ENCODE measurements around the gene NMNAT3. TPM values are rescaled to one million over a fixed set of nuclear protein-coding genes. Genes with fewer than 3 reads are reported as not detected.

The NMNAT3 gene
- total and polyA plus RNA-seq, 4 donors, result 3.4 to 13.1 (median 8.9) TPM

GRCh38 chr3:139533781-139534454, 143.9 kb downstream of the NMNAT3 start:
- peak; percentile 53 for ATAC-seq (ENCODE audit: low FRiP score)
- H3K4me1 ChIP-seq (ENCODE audit: control insufficient read depth in 1 of 2, insufficient read depth in 2 of 2, low read length in 2 of 2), result peaks cover 0 to 4% of the 10 kb centered on the region in 2 donors
- 8 to 10% methylated on average over 15 of the region's 15 CpGs for WGBS, 2 donors
- no peak overlapping the region for H3K4me3 ChIP-seq (ENCODE audit: low read length in 2 of 2)
- intact Hi-C loops (cut with DNase I), result no loop called here
- no peaks in the 10 kb centered on the region for H3K27me3 ChIP-seq (ENCODE audit: control insufficient read depth in 1 of 2, insufficient read depth in 2 of 2, low read length in 1 of 2)
- peak overlapping the region; percentile 22 to 81 for H3K27ac ChIP-seq (ENCODE audit: low read depth in 1 of 2, low read length in 2 of 2)
- DNase-seq, result peak; percentile 60 to 80
- no peaks in the 10 kb centered on the region for H3K9me3 ChIP-seq (ENCODE audit: control insufficient read depth, low read length)
- no peaks in the 10 kb centered on the region for H3K36me3 ChIP-seq (ENCODE audit: control insufficient read depth in 1 of 2, insufficient read depth in 2 of 2, low read length in 1 of 2)

DNA sequence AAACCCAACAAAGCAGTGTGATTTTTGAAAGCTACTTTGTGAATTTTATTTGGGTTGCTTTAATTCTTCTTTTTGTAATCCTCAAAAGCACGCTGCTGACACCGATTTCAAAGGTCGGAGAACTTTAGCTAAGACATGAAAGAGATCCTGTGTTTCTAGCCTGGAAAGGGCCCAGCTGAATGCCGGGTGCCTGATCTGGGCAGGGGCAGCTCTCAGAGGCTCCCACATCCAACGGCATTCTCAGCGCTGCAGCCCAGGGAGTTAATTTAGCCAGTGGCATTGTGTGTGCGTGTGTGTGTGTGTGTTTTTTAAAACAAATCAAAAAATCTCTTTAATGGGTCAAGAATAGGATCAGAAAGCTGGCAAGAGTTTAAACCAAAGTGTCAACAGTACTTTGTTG, 144.8 kb downstream of the NMNAT3 start:
- Histone ChIP-seq H3K27ac (ENCODE audit: low read depth in 1 of 2, low read length in 2 of 2) (no peak overlapping the region), H3K4me1 (ENCODE audit: control insufficient read depth in 1 of 2, insufficient read depth in 2 of 2, low read length in 2 of 2) (peaks cover 0 to 4% of the 10 kb centered on the region in 2 donors), H3K36me3 (ENCODE audit: control insufficient read depth in 1 of 2, insufficient read depth in 2 of 2, low read length in 1 of 2) (no peaks in the 10 kb centered on the region), H3K4me3 (ENCODE audit: low read length in 2 of 2) (no peak overlapping the region), H3K27me3 (ENCODE audit: control insufficient read depth in 1 of 2, insufficient read depth in 2 of 2, low read length in 1 of 2) (no peaks in the 10 kb centered on the region), H3K9me3 (ENCODE audit: control insufficient read depth, low read length) (no peaks in the 10 kb centered on the region)
- ATAC-seq (ENCODE audit: low FRiP score) (no peak), DNase-seq (no peak)
- intact Hi-C loops (cut with DNase I), result no loop called here
- WGBS, 2 donors, result 12 to 23% methylated on average over 7 of the region's 7 CpGs

- no peak for DNase-seq
- Histone ChIP-seq H3K27me3 (ENCODE audit: control insufficient read depth in 1 of 2, insufficient read depth in 2 of 2, low read length in 1 of 2) (no peaks in the 10 kb centered on the region), H3K4me3 (ENCODE audit: low read length in 2 of 2) (no peak overlapping the region), H3K9me3 (ENCODE audit: control insufficient read depth, low read length) (no peaks in the 10 kb centered on the region), H3K36me3 (ENCODE audit: control insufficient read depth in 1 of 2, insufficient read depth in 2 of 2, low read length in 1 of 2) (no peaks in the 10 kb centered on the region), H3K4me1 (ENCODE audit: control insufficient read depth in 1 of 2, insufficient read depth in 2 of 2, low read length in 2 of 2) (peaks cover 0 to 4% of the 10 kb centered on the region in 2 donors), H3K27ac (ENCODE audit: low read depth in 1 of 2, low read length in 2 of 2) (no peak overlapping the region)
- no peak for ATAC-seq (ENCODE audit: low FRiP score)
- WGBS, 2 donors, result 78 to 91% methylated on average over 2 of the region's 2 CpGs
- intact Hi-C loops (cut with DNase I), result no loop called here
These were observed 147.1 kb downstream of the NMNAT3 start for GRCh38 chr3:139530717-139531116.

DNA sequence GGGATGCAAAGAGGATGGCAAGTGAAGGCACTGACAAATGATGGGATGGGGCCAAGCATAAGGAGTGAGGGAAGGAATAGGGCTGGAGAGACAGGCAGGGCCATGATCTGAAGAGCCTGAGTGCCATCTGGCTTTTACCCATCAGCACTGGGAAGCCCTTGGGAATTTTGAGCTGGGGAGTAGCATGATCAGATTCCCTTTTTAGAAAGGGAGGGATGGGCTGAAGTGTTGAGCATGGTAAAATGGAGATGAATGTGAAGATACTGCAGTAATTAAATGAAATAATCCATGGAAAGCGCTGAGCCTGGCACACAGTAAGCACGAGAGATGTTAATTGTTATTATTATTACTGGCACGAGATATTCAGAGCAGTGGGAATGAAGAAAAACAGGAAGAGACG, 148.1 kb downstream of the NMNAT3 start:
- WGBS, 2 donors, result 10 to 21% methylated on average over 4 of the region's 4 CpGs
- H3K9me3 ChIP-seq (ENCODE audit: control insufficient read depth, low read length), result no peaks in the 10 kb centered on the region
- no peaks in the 10 kb centered on the region for H3K27me3 ChIP-seq (ENCODE audit: control insufficient read depth in 1 of 2, insufficient read depth in 2 of 2, low read length in 1 of 2)
- no peak overlapping the region for H3K4me3 ChIP-seq (ENCODE audit: low read length in 2 of 2)
- H3K36me3 ChIP-seq (ENCODE audit: control insufficient read depth in 1 of 2, insufficient read depth in 2 of 2, low read length in 1 of 2), result no peaks in the 10 kb centered on the region
- DNase-seq, result no peak
- H3K27ac ChIP-seq (ENCODE audit: low read depth in 1 of 2, low read length in 2 of 2), result no peak overlapping the region
- ATAC-seq (ENCODE audit: low FRiP score), result no peak
- peaks cover 0 to 2% of the 10 kb centered on the region in 2 donors for H3K4me1 ChIP-seq (ENCODE audit: control insufficient read depth in 1 of 2, insufficient read depth in 2 of 2, low read length in 2 of 2)
- intact Hi-C loops (cut with DNase I), result no loop called here

DNA sequence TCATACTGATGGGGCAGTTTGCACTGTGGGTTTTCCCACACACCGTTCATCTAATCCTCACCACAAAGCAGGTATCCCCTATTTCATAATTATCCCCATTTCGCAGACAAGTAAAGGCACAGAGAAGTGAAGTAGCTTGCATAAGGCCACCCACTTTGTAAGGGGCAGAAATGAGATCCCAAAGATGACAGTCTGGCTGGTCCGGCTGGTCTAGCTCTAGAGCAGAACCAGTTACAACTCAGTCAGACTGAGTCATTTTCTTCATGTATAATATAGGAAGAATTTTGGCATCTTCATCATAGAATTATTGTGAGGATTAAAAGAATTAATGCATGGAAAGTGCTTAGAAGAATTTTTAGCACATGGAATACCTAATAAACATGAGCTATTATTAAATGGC, 148.8 kb downstream of the NMNAT3 start:
- 94 to 97% methylated on average over 3 of the region's 3 CpGs for WGBS, 2 donors
- intact Hi-C loops (cut with DNase I), result no loop called here
- Histone ChIP-seq H3K4me3 (ENCODE audit: low read length in 2 of 2) (no peak overlapping the region), H3K27ac (ENCODE audit: low read depth in 1 of 2, low read length in 2 of 2) (no peak overlapping the region), H3K36me3 (ENCODE audit: control insufficient read depth in 1 of 2, insufficient read depth in 2 of 2, low read length in 1 of 2) (no peaks in the 10 kb centered on the region), H3K27me3 (ENCODE audit: control insufficient read depth in 1 of 2, insufficient read depth in 2 of 2, low read length in 1 of 2) (no peaks in the 10 kb centered on the region), H3K4me1 (ENCODE audit: control insufficient read depth in 1 of 2, insufficient read depth in 2 of 2, low read length in 2 of 2) (no peaks in the 10 kb centered on the region), H3K9me3 (ENCODE audit: control insufficient read depth, low read length) (no peaks in the 10 kb centered on the region)
- no peak for ATAC-seq (ENCODE audit: low FRiP score)
- no peak for DNase-seq

DNA sequence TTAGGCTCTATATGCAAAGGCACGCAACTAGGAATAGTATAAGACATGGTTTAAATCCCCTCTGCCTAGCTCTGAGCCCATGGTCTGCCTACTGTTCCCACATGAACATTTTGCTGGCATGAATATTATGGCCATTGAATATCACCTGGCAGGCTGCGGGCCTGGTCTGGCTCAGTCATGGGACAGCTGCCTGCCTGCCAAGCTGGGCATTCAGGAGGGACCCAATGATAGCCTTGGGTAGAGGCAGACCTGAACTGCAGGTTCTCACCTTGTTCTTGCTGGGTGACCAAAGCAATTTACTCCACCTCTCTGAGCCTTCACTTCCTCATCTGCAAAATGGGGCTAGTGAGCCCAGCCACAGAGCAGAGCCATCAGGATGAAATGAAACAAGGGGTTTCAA, 149.5 kb downstream of the NMNAT3 start:
- intact Hi-C loops (cut with DNase I), result no loop called here
- no peaks in the 10 kb centered on the region for H3K27me3 ChIP-seq (ENCODE audit: control insufficient read depth in 1 of 2, insufficient read depth in 2 of 2, low read length in 1 of 2)
- H3K27ac ChIP-seq (ENCODE audit: low read depth in 1 of 2, low read length in 2 of 2), result no peak overlapping the region
- DNase-seq (no peak), ATAC-seq (ENCODE audit: low FRiP score) (no peak)
- no peak overlapping the region for H3K4me3 ChIP-seq (ENCODE audit: low read length in 2 of 2)
- H3K4me1 ChIP-seq (ENCODE audit: control insufficient read depth in 1 of 2, insufficient read depth in 2 of 2, low read length in 2 of 2), result no peaks in the 10 kb centered on the region
- H3K9me3 ChIP-seq (ENCODE audit: control insufficient read depth, low read length), result no peaks in the 10 kb centered on the region
- 84% methylated on average over 2 of the region's 2 CpGs for WGBS, 2 donors
- H3K36me3 ChIP-seq (ENCODE audit: control insufficient read depth in 1 of 2, insufficient read depth in 2 of 2, low read length in 1 of 2), result no peaks in the 10 kb centered on the region

DNA sequence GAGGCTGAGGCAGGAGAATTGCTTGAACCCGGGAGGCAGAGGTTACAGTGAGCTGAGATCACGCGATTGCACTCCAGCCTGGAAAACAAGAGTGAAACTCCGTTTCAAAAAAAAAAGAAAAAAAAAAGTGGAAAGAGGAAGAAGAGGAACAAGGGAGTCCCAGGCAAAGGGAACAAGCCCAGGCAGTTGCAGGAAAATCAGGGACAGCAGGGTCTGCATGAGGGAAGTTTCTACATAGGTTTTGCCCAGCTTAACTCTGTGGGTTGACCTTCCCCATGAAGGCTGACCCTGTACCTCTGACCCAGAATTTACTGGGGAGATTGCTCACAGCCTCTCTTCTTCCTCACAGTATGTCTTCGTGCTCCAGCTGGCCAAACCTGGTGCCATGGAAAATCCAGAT, 150.5 kb downstream of the NMNAT3 start:
- Histone ChIP-seq H3K4me3 (ENCODE audit: low read length in 2 of 2) (no peak overlapping the region), H3K36me3 (ENCODE audit: control insufficient read depth in 1 of 2, insufficient read depth in 2 of 2, low read length in 1 of 2) (no peaks in the 10 kb centered on the region), H3K9me3 (ENCODE audit: control insufficient read depth, low read length) (no peaks in the 10 kb centered on the region), H3K4me1 (ENCODE audit: control insufficient read depth in 1 of 2, insufficient read depth in 2 of 2, low read length in 2 of 2) (no peaks in the 10 kb centered on the region), H3K27me3 (ENCODE audit: control insufficient read depth in 1 of 2, insufficient read depth in 2 of 2, low read length in 1 of 2) (no peaks in the 10 kb centered on the region), H3K27ac (ENCODE audit: low read depth in 1 of 2, low read length in 2 of 2) (no peak overlapping the region)
- WGBS, 2 donors, result 87 to 92% methylated on average over 5 of the region's 5 CpGs
- DNase-seq (no peak), ATAC-seq (ENCODE audit: low FRiP score) (no peak)
- intact Hi-C loops (cut with DNase I), result no loop called here

- H3K27ac ChIP-seq (ENCODE audit: low read depth in 1 of 2, low read length in 2 of 2), result no peak overlapping the region
- no peaks in the 10 kb centered on the region for H3K36me3 ChIP-seq (ENCODE audit: control insufficient read depth in 1 of 2, insufficient read depth in 2 of 2, low read length in 1 of 2)
- DNase-seq, result no peak
- 94 to 100% methylated on average over 2 of the region's 2 CpGs for WGBS, 2 donors
- H3K4me1 ChIP-seq (ENCODE audit: control insufficient read depth in 1 of 2, insufficient read depth in 2 of 2, low read length in 2 of 2), result no peaks in the 10 kb centered on the region
- H3K27me3 ChIP-seq (ENCODE audit: control insufficient read depth in 1 of 2, insufficient read depth in 2 of 2, low read length in 1 of 2), result no peaks in the 10 kb centered on the region
- no peak for ATAC-seq (ENCODE audit: low FRiP score)
- no peak overlapping the region for H3K4me3 ChIP-seq (ENCODE audit: low read length in 2 of 2)
- intact Hi-C loops (cut with DNase I), result no loop called here
- H3K9me3 ChIP-seq (ENCODE audit: control insufficient read depth, low read length), result no peaks in the 10 kb centered on the region
These were observed 151.6 kb downstream of the NMNAT3 start for GRCh38 chr3:139526146-139526545.

DNA sequence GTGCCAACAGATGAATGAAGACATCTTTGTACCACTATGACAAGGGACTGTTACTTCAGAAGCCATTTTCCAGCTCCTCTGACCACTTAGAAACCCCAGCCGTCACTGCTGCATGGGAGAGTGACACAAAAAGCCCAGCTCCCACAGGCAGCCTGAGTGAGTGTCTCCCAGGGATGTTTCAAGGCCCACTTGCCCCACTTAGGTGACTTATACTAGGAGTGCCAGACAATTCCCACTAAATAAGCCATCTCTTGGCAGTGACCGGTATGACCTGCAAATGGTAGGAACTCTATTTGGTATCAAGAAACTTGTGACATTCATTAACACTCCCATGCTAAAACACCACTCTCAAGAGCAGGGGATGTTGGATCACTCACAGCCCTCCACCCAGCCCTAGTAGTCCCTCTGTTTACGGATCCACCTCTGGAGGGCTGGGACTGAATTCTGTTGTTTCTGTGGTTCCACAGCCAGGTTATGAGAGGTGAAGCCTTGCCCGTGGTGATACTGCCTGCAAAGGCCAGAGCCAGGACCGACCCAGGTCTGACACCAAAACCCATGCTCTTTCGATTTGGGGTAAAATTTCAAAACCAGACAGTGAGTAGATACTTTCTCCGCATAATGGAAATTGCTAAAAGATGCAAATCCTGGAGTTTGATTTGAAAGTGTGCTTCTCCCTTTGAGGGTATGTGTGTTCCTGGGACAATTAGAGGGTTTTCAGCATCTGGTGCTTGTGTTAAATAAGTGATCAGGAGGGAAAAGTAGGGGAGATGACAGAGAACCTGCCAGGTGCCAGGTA, 152.7 kb downstream of the NMNAT3 start:
- intact Hi-C loops (cut with DNase I), result no loop called here
- Histone ChIP-seq H3K36me3 (ENCODE audit: control insufficient read depth in 1 of 2, insufficient read depth in 2 of 2, low read length in 1 of 2) (no peaks in the 10 kb centered on the region), H3K27ac (ENCODE audit: low read depth in 1 of 2, low read length in 2 of 2) (no peak overlapping the region), H3K27me3 (ENCODE audit: control insufficient read depth in 1 of 2, insufficient read depth in 2 of 2, low read length in 1 of 2) (no peaks in the 10 kb centered on the region), H3K9me3 (ENCODE audit: control insufficient read depth, low read length) (no peaks in the 10 kb centered on the region), H3K4me3 (ENCODE audit: low read length in 2 of 2) (no peak overlapping the region), H3K4me1 (ENCODE audit: control insufficient read depth in 1 of 2, insufficient read depth in 2 of 2, low read length in 2 of 2) (no peaks in the 10 kb centered on the region)
- ATAC-seq (ENCODE audit: low FRiP score) (no peak), DNase-seq (no peak)
- WGBS, 2 donors, result 94 to 95% methylated on average over 7 of the region's 7 CpGs

All from aorta (tissue), 5 donors.